Right kidney (tissue), 1 donor: ENCODE data around the gene USF3.

Experiments
- DNase-seq: peaks from one replicate; pipeline ENCODE4 v3.0.0-alpha.2; 2016

The USF3 gene

GRCh38 chr3:113607219-113607596, 89.2 kb downstream of the USF3 start:
- no peak for DNase-seq

GRCh38 chr3:113606539-113607218, 89.8 kb downstream of the USF3 start:
- DNase-seq: no peak

GRCh38 chr3:113602836-113603235, 93.6 kb downstream of the USF3 start:
- no peak for DNase-seq

GRCh38 chr3:113602256-113602655, 94.2 kb downstream of the USF3 start:
- no peak for DNase-seq

GRCh38 chr3:113601240-113601639, 95.2 kb downstream of the USF3 start:
- DNase-seq: no peak

- DNase-seq: no peak
Observed at GRCh38 chr3:113600418-113601182, 95.8 kb downstream of the USF3 start.
